Measurements from ENCODE around the gene ZNF830.

DNA sequence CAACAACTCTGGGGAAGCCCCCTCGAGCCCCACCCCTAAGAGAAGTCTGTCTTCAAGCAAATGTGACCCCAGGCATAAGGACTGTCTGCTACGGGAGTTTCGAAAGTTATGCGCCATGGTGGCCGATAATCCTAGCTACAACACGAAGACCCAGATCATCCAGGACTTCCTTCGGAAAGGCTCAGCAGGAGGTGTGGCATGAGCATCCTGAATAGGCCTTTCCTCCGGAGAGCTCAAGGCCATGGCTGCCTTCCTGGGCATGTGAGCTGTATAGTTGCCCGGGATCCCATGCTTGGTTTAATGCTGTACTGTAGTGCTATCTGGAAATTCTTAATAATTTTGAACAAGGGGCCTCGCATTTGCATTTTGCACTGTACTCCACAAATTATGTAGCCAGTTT, 28.1 kb downstream of the ZNF830 start:
- TF ChIP-seq, protein P1, sequence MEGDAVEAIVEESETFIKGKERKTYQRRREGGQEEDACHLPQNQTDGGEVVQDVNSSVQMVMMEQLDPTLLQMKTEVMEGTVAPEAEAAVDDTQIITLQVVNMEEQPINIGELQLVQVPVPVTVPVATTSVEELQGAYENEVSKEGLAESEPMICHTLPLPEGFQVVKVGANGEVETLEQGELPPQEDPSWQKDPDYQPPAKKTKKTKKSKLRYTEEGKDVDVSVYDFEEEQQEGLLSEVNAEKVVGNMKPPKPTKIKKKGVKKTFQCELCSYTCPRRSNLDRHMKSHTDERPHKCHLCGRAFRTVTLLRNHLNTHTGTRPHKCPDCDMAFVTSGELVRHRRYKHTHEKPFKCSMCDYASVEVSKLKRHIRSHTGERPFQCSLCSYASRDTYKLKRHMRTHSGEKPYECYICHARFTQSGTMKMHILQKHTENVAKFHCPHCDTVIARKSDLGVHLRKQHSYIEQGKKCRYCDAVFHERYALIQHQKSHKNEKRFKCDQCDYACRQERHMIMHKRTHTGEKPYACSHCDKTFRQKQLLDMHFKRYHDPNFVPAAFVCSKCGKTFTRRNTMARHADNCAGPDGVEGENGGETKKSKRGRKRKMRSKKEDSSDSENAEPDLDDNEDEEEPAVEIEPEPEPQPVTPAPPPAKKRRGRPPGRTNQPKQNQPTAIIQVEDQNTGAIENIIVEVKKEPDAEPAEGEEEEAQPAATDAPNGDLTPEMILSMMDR (conservative IDR thresholded peaks at IDR 0.05 in 1 of 2, IDR thresholded peaks at IDR 0.05 in 1 of 2; ENCODE audit: extremely low read depth in 1 of 2, insufficient read depth in 1 of 2, low read depth in 1 of 2, low read length in 2 of 2), result no peak
- no peak for TF ChIP-seq EZH2 (IDR thresholded peaks at IDR 0.05; ENCODE audit: borderline replicate concordance, low read length)

Measured in mammary epithelial cell (primary cell).